HCT116 (cell line): ENCODE measurements around the gene FKBP2.

Experiments used
- EZH2phosphoT487 ChIP-seq: fragments of 200-600 bp; IDR thresholded peaks from 2 replicates; pipeline ENCODE4 v1.6.1; 2018; ENCODE audit warnings: antibody characterized with exemption, borderline replicate concordance
- POLR2AphosphoS5 ChIP-seq: IDR thresholded peaks from 2 replicates; pipeline ENCODE4 v1.6.1; 2011; ENCODE audit warnings: mild to moderate bottlenecking, low read depth, low read length, moderate library complexity

GRCh38 chr11:64263947-64264317 is 23.0 kb downstream of the FKBP2 start:
- no peak for TF ChIP-seq EZH2phosphoT487
- no peak for TF ChIP-seq POLR2AphosphoS5
